HG02763 (cell line): ENCODE data around the gene TRIM73.
A peak's percentile ranks its signal among the peaks of the same experiment; 100 is the strongest.
"Not testable (repeated sequence)": the region's sequence is repeated elsewhere in the genome, so short reads cannot be mapped to it uniquely, and the experiment has no call there.

Experiments used
- ATAC-seq: cut with Tn5 transposase; IDR thresholded peaks from one replicate; pipeline ENCODE4 v1.9.1; 2021; ENCODE audit warnings: mild to moderate bottlenecking, moderate library complexity; ENCODE audit not compliant: unreplicated experiment

Gene TRIM73

GRCh38 chr7:75415428-75415817 lies 20.0 kb downstream of the TRIM73 start:
- ATAC-seq = not testable (repeated sequence)

GRCh38 chr7:75415829-75416373 lies 20.5 kb downstream of the TRIM73 start:
- not testable (repeated sequence) for ATAC-seq

- ATAC-seq = not testable (repeated sequence)
Measured at GRCh38 chr7:75416787-75417186, 21.4 kb downstream of the TRIM73 start.

DNA sequence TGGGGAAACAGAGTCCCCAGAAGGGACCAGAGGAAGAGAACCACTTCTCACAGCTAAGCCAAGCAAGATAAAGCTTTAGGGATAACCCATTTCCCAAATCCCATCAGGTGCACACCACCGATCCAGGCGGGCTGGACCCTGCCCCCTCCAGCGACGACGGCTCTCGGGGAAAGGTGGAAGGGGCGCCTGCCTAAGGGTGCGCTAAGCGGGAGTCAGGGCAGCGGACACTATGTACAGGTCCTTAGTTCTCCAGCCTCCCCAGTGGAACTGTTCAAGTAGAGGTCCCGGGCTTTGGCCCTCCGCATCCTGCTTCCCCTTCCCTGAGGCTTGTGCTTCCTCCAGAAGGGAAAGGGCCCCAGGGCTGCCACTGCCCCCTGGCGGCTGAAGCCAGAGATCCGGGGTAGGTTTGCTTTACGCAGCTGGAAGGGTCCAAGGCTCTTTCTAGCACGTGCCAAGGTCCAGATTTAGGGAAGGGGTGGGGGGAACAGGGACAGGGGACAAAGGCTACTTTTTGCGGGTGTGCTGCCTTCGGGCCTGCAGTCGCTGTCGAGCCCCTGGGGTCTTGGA lies 22.9 kb downstream of the TRIM73 start:
- ATAC-seq = not testable (repeated sequence)

DNA sequence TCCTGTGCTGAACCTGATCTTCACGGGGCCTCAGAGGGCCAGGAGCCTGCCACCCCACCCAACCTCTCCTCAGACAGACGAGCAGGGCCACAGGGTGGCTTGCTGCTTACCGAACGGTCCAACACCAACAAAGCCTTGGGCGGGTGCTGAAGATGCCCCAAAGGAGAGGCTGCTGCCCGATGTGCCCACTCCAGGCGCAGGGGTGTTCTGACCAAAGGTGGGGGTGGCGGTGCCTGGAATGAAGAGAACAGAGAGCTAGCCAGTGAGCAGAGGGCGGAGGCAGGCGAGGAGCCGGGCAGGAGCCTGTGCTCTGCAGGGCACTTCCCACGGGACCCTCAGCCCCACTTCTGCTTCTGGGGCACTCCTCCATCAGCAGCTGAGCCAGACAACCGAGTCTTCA lies 23.8 kb downstream of the TRIM73 start:
- ATAC-seq = not testable (repeated sequence)

GRCh38 chr7:75419693-75420092 lies 24.3 kb downstream of the TRIM73 start:
- ATAC-seq = not testable (repeated sequence)

DNA sequence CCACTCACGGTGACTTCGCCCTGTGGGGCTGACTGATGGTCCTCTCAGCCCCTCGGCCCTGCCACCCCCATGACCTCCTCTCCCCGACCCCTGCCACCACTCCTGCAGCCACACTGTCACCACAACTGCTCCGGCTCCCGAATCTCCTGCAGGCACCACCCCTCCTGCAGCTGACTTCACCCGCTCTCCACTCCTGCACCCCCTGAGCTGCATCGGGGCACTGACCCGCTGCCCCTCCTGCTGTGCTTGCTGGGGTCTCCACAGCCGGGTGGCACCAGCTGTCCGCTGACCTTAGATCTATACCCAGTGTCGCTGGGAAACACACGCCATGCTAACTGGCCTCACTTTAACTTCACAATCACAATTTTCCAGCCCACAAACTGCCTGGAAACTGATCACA lies 24.7 kb downstream of the TRIM73 start:
- ATAC-seq = not testable (repeated sequence)

DNA sequence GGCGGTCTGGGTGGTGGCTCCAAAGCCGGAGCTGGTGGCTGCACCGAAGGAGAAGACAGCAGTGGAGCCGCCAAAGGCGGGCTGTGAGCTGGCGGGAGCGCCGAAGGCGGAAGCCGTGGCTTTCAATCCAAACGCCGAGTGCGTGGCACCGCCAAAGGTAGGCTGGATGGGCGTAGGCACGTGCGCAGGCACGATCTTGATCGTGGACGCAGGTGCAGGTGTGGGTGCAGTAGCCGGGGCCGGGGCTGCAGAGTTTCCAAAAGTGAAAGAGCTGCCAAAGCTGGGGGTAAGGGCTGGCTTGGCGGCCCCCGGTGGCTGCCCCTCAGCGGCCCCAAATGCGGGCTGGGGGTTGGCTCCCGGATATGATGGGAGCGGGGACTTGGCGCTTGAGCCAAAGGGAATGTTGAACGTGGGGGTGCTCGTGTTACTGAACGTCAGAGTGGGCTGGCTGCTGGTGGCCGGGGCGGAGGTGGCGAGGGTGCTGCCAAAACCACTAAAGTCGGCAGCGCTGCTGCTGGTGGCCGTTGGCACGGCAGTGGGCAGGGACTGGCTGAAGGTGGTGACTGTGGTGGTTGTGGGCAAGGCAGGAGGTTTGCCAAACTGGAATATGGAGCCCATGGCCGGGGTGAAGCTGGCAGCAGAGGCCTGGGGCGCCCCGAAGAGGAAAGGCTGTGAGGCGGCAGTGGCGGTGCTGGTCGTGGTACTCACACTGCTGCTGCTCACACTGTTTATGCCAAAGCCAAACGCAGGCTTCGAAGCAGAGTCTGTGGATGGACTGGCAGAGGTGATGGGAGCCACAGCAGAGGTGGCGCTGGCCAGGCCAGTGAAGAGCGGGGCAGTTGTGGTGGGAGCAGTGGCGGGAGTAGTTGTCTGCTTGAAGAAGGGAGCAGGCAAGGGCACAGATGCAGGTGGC lies 26.6 kb downstream of the TRIM73 start:
- not testable (repeated sequence) for ATAC-seq

- ATAC-seq = not testable (repeated sequence)
Measured at GRCh38 chr7:75423481-75423880, 28.1 kb downstream of the TRIM73 start.

GRCh38 chr7:75439000-75439399 lies 43.6 kb downstream of the TRIM73 start:
- not testable (repeated sequence) for ATAC-seq

- ATAC-seq = not testable (repeated sequence)
Measured at GRCh38 chr7:75442101-75442464, 46.7 kb downstream of the TRIM73 start.

- ATAC-seq = peak; percentile 90
Measured at GRCh38 chr7:75442465-75443111, 47.2 kb downstream of the TRIM73 start.

DNA sequence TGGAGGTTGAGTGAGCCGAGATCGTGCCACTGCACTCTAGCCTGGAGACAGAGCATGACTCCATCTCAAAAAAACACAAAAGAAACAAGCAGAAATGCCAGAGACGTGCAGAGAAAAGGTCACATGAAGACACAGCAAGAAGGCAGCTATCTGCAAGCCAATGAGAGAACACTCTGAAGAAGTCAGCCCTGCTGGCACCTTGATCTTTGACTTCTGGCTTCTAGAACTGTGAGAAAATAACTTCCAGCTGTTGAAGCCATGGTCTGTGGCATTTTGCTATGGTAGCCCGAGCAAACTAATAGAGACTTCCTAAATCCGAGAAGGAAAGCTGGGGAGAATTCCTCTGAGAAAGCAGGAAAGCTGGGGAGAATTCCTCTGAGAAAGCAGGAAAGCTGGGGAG lies 54.5 kb downstream of the TRIM73 start:
- ATAC-seq = not testable (repeated sequence)

DNA sequence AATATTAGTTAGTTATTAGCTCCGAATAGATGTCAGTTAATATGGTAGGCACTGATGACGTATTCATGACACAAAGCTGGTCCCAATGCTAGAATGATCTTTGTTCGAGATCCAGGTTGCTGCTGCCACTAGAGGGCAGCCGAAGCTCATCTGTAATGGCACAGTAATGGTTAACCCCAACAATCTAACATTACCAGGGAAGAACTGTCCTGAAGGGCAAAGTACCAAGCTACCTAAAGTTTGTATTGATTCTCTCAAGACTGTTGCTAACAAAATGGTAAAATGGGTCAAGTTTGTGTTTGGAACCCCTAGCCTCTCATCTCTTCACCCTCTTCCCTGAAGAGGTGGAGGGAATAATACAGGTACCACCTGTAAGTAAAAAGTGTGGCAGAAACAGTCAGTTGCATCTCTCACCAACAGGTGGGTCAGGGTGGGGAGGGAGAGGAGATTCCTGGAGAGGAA lies 57.1 kb downstream of the TRIM73 start:
- ATAC-seq = peak; percentile 82
